CD4-positive, alpha-beta T cell treated with Interleukin-15 for 4 hours (primary cell): ENCODE measurements around the gene CCDC188.

Experiments used
- DNase-seq: peaks from one replicate; pipeline ENCODE4 v3.0.0-alpha.2; 2020; ENCODE audit warnings: low spot score

CCDC188 gene

GRCh38 chr22:20148414-20148813 is 2.4 kb downstream of the CCDC188 start:
- DNase-seq = no peak

GRCh38 chr22:20147237-20147988 is 3.4 kb downstream of the CCDC188 start:
- DNase-seq = no peak

- DNase-seq = no peak
Observed at GRCh38 chr22:20146777-20147176, 4.1 kb downstream of the CCDC188 start.

- no peak for DNase-seq
Observed at GRCh38 chr22:20145832-20146223, 5.0 kb downstream of the CCDC188 start.

GRCh38 chr22:20145206-20145831 is 5.5 kb downstream of the CCDC188 start:
- no peak for DNase-seq

- DNase-seq = no peak
Observed at GRCh38 chr22:20143883-20144665, 6.8 kb downstream of the CCDC188 start.

GRCh38 chr22:20142711-20143621 is 7.9 kb downstream of the CCDC188 start:
- DNase-seq = no peak

- DNase-seq = no peak
Observed at GRCh38 chr22:20141186-20142077, 9.4 kb downstream of the CCDC188 start.

- no peak for DNase-seq
Observed at GRCh38 chr22:20140521-20140964, 10.3 kb downstream of the CCDC188 start.

- no peak for DNase-seq
Observed at GRCh38 chr22:20140107-20140445, 10.8 kb downstream of the CCDC188 start.

- no peak for DNase-seq
Observed at GRCh38 chr22:20139391-20140106, 11.3 kb downstream of the CCDC188 start.

- DNase-seq = no peak
Observed at GRCh38 chr22:20138868-20139267, 12.0 kb downstream of the CCDC188 start.

- DNase-seq = no peak
Observed at GRCh38 chr22:20138417-20138738, 12.5 kb downstream of the CCDC188 start.

- no peak for DNase-seq
Observed at GRCh38 chr22:20137671-20138416, 13.0 kb downstream of the CCDC188 start.

GRCh38 chr22:20137113-20137512 is 13.7 kb downstream of the CCDC188 start:
- no peak for DNase-seq

GRCh38 chr22:20136603-20136873 is 14.3 kb downstream of the CCDC188 start:
- no peak for DNase-seq

- no peak for DNase-seq
Observed at GRCh38 chr22:20135806-20136602, 14.9 kb downstream of the CCDC188 start.

- no peak for DNase-seq
Observed at GRCh38 chr22:20135265-20135664, 15.6 kb downstream of the CCDC188 start.

- DNase-seq = no peak
Observed at GRCh38 chr22:20133930-20134549, 16.8 kb downstream of the CCDC188 start.
